Spinal cord (tissue), 10 donors: ENCODE data around the gene PHLPP1. TPM values are rescaled to one million over a fixed set of nuclear protein-coding genes. Genes with fewer than 3 reads are reported as not detected.

Experiments
- DNase-seq, 6 donors: peaks; one replicate each; pipeline versions ENCODE4 v3.0.0 to v3.0.0-alpha.2; 2013 to 2015; ENCODE audit warnings: low spot score in 6 of 6, low read depth in 4 of 6
- H3K27ac ChIP-seq: one replicate; pipeline ENCODE4 v1.5.1; 2013; ENCODE audit warnings: low read depth, low read length, control low read depth
- H3K27me3 ChIP-seq: one replicate; pipeline ENCODE4 v1.6.1; 2013; ENCODE audit warnings: low read length; ENCODE audit not compliant: control insufficient read depth, insufficient read depth
- H3K36me3 ChIP-seq: one replicate; pipeline ENCODE4 v1.6.1; 2013; ENCODE audit warnings: low read length; ENCODE audit not compliant: control insufficient read depth, insufficient read depth
- H3K4me1 ChIP-seq: one replicate; pipeline ENCODE4 v1.6.1; 2013; ENCODE audit warnings: low read length; ENCODE audit not compliant: control insufficient read depth, insufficient read depth
- H3K4me3 ChIP-seq: one replicate; pipeline ENCODE4 v1.5.1; 2013; ENCODE audit warnings: low read depth, low read length, control low read depth
- H3K9me3 ChIP-seq: one replicate; pipeline ENCODE4 v1.6.1; 2013; ENCODE audit warnings: low read length; ENCODE audit not compliant: control insufficient read depth, insufficient read depth
- WGBS: methylation state at CpG from one replicate; pipeline ENCODE4 v1.1.5; 2013; ENCODE audit warnings: missing lambda C conversion rate; ENCODE audit not compliant: insufficient coverage; 5-methylcytosine and 5-hydroxymethylcytosine counted together
- polyA plus RNA-seq, 2 donors: library from polyadenylated mRNA; unstranded; fragments of 120-200 nt; gene quantifications; one replicate each; pipeline ENCODE4 v1.2.1, GENCODE V29; 2013; ENCODE audit not compliant: insufficient read length in 2 of 2
- total RNA-seq, 2 donors: library from RNA; depleted of rRNA in 1 of 2; stranded (reverse); fragments of 120-200 nt in 1 of 2; fragments of >200 nt in 1 of 2; gene quantifications; one replicate each; pipeline versions ENCODE4 v1.2.3 to v1.2.4, GENCODE V29; 2013 to 2014
- donor health status: healthy.

Gene PHLPP1
- total and polyA plus RNA-seq, 4 donors = 31.9 to 62.2 (median 47.5) TPM

GRCh38 chr18:62809900-62810299 is 94.6 kb downstream of the PHLPP1 start:
- Histone ChIP-seq H3K27ac (no peak overlapping the region), H3K4me3 (no peak overlapping the region), H3K36me3 (no peaks in the 10 kb centered on the region), H3K4me1 (peaks cover under 1% of the 10 kb centered on the region), H3K27me3 (no peaks in the 10 kb centered on the region), H3K9me3 (no peaks in the 10 kb centered on the region)
- WGBS = no CpG with 5 or more reads among the region's 1 CpG
- no peak for DNase-seq

GRCh38 chr18:62810682-62811081 is 95.3 kb downstream of the PHLPP1 start:
- Histone ChIP-seq H3K36me3 (no peaks in the 10 kb centered on the region), H3K9me3 (no peaks in the 10 kb centered on the region), H3K27me3 (no peaks in the 10 kb centered on the region), H3K27ac (no peak overlapping the region), H3K4me1 (peaks cover 6% of the 10 kb centered on the region), H3K4me3 (no peak overlapping the region)
- no peak for DNase-seq
- WGBS = no CpG with 5 or more reads among the region's 4 CpGs

DNA sequence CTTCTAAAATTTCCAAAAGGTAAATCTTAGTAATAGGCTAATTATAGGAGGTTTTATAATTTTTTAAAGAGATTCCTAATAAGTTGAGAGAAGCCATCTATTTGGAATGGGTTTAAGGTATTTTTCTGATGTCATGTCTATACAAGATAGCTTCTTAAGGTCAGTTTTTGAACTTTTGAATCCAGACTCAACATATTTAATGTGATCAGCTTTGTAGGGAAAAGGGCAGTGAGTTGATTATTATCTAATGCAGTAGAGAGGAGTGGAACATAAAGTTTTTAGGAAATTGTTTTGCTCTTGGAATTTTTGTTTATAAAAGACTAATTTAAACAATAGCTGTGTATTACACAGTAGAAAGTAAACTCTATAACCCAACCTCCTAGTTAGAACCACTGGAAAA is 96.3 kb downstream of the PHLPP1 start:
- Histone ChIP-seq H3K27me3 (no peaks in the 10 kb centered on the region), H3K27ac (no peak overlapping the region), H3K4me1 (peaks cover 6% of the 10 kb centered on the region), H3K4me3 (no peak overlapping the region), H3K9me3 (no peaks in the 10 kb centered on the region), H3K36me3 (no peaks in the 10 kb centered on the region)
- DNase-seq = no peak

DNA sequence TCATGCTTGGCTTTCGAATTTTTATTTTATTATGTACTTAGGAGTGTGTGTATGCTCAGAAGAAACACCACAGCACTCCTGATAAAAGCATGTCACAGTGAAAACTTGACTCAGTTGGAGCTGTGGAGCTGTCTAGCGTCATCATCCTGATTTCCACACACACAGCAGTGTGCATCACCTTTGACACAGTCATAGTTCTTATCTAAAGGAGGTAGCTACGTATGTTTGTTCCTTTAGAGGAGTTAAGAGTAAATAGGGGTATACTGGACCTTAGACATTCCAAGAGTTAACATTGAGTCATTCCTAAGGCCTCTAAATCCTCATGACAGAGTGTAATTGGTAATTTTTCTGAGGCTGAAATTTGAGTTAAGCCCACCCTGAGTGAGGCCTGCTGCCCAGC is 96.9 kb downstream of the PHLPP1 start:
- no peak overlapping the region for H3K27ac ChIP-seq
- H3K9me3 ChIP-seq = no peaks in the 10 kb centered on the region
- no peaks in the 10 kb centered on the region for H3K27me3 ChIP-seq
- H3K36me3 ChIP-seq = no peaks in the 10 kb centered on the region
- no peak for DNase-seq
- peaks cover 6% of the 10 kb centered on the region for H3K4me1 ChIP-seq
- H3K4me3 ChIP-seq = no peak overlapping the region
- WGBS = no CpG with 5 or more reads among the region's 3 CpGs

DNA sequence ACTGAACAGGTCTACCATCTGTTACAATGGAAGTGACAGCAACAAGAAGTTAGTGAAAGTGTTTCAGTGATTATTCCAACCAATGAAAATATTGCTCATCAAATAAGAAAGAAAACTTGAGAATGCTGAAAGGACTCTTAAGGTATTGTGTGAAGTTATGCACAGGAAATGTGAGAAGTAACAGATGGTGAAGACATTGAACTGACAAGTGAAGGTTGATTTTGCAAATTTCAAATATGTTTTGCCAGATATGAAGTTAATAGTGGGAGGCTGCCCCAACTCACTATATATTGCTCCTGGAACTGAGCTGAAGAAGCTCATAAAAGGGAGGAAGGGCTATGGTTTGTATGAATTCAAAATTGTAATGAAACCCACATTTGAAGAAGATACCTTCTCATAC is 97.5 kb downstream of the PHLPP1 start:
- H3K9me3 ChIP-seq = no peaks in the 10 kb centered on the region
- no peaks in the 10 kb centered on the region for H3K36me3 ChIP-seq
- no peaks in the 10 kb centered on the region for H3K27me3 ChIP-seq
- H3K27ac ChIP-seq = no peak overlapping the region
- no peak for DNase-seq
- H3K4me1 ChIP-seq = peaks cover 6% of the 10 kb centered on the region
- no peak overlapping the region for H3K4me3 ChIP-seq

GRCh38 chr18:62814132-62814759 is 98.9 kb downstream of the PHLPP1 start:
- Histone ChIP-seq H3K9me3 (no peaks in the 10 kb centered on the region), H3K4me3 (no peak overlapping the region), H3K36me3 (no peaks in the 10 kb centered on the region), H3K27ac (peak overlapping the region; percentile 25), H3K27me3 (no peaks in the 10 kb centered on the region), H3K4me1 (peaks cover 6% of the 10 kb centered on the region)
- DNase-seq = peak in 2 of 6 donors; percentile 50 to 66
- no CpG with 5 or more reads among the region's 2 CpGs for WGBS

- DNase-seq = no peak
- Histone ChIP-seq H3K36me3 (peaks cover 5% of the 10 kb centered on the region), H3K4me1 (peaks cover 3% of the 10 kb centered on the region), H3K4me3 (no peak overlapping the region), H3K27me3 (no peaks in the 10 kb centered on the region), H3K27ac (no peak overlapping the region), H3K9me3 (no peaks in the 10 kb centered on the region)
- WGBS = 100% methylated on average over 1 of the region's 1 CpG
These were observed 110.0 kb downstream of the PHLPP1 start for GRCh38 chr18:62825382-62825781.

GRCh38 chr18:62827397-62827796 is 112.1 kb downstream of the PHLPP1 start:
- peak in 1 of 6 donors; percentile 4 for DNase-seq
- Histone ChIP-seq H3K27ac (no peak overlapping the region), H3K4me1 (peaks cover 3% of the 10 kb centered on the region), H3K4me3 (no peak overlapping the region), H3K36me3 (peaks cover 5% of the 10 kb centered on the region), H3K27me3 (no peaks in the 10 kb centered on the region), H3K9me3 (no peaks in the 10 kb centered on the region)

- Histone ChIP-seq H3K27ac (no peak overlapping the region), H3K36me3 (peaks cover 5% of the 10 kb centered on the region), H3K4me3 (no peak overlapping the region), H3K9me3 (no peaks in the 10 kb centered on the region), H3K4me1 (peaks cover 3% of the 10 kb centered on the region), H3K27me3 (no peaks in the 10 kb centered on the region)
- WGBS = no CpG with 5 or more reads among the region's 3 CpGs
- DNase-seq = no peak
These were observed 112.8 kb downstream of the PHLPP1 start for GRCh38 chr18:62828091-62828640.

DNA sequence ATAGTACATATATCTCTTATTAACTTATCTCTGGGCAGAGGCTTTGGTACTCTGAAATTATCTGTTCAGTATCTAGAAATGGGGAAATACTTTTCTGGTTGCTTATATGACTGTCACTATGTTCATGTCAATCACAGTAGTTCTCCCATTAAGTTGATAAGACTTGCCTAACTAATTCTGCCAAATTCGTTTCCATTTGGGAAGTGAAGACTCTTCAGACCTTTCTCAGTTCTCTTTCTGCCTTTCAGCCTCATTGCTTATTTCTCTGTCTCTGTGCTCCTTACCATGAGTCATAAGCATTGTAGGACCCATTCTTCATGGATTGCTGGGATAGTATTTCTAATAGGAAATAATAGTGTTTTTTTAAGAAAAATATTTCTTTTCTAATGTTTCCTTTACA is 113.5 kb downstream of the PHLPP1 start:
- H3K4me1 ChIP-seq = peaks cover 3% of the 10 kb centered on the region
- no peak for DNase-seq
- no peaks in the 10 kb centered on the region for H3K27me3 ChIP-seq
- H3K4me3 ChIP-seq = no peak overlapping the region
- no CpG with 5 or more reads among the region's 1 CpG for WGBS
- no peaks in the 10 kb centered on the region for H3K9me3 ChIP-seq
- no peak overlapping the region for H3K27ac ChIP-seq
- peaks cover 5% of the 10 kb centered on the region for H3K36me3 ChIP-seq
